HepG2 (cell line): Measurements from ENCODE around the gene PPP2R5C. TPM values are rescaled to one million over a fixed set of nuclear protein-coding genes. Genes with fewer than 3 reads are reported as not detected.
A peak's percentile ranks its signal among the peaks of the same experiment; 100 is the strongest.

Experiments
- MAFK ChIP-seq, 2 experiments: IDR thresholded peaks in 1 of 2; conservative IDR thresholded peaks in 1 of 2; 2 replicates each; pipeline ENCODE4 v1.6.1; 2011; ENCODE audit warnings: improper control_type of control experiment in 2 of 2, low read length in 2 of 2
- ZHX2 ChIP-seq, 2 experiments: sonication (generic) in 1 of 2; formaldehyde crosslinking in 1 of 2; IDR thresholded peaks; 2 replicates each; pipeline versions ENCODE4 v1.6.1 to v1.9.0; 2014 to 2022; ENCODE audit warnings: antibody characterized with exemption in 1 of 2, borderline replicate concordance in 1 of 2, inconsistent platforms in 1 of 2, low read depth in 1 of 2, missing genetic modification reagents in 1 of 2
- polyA plus RNA-seq, 8 experiments: library from polyadenylated mRNA; depleted of rRNA in 3 of 8; stranded (reverse) in 7 of 8; unstranded in 1 of 8; fragments of >200 nt; fragmentation: Illumina TruSeq in 4 of 8; extraction: Trizol in 4 of 8; gene quantifications; 2 replicates each; pipeline versions ENCODE4 v1.2.1 to v1.2.3, GENCODE V29; 2011 to 2016; ENCODE audit warnings: low read depth in 4 of 8, missing spikeins in 1 of 8, mixed read lengths in 1 of 8; ENCODE audit not compliant: insufficient read depth in 1 of 8
- total RNA-seq, 5 experiments: library from RNA; depleted of rRNA; stranded (reverse); fragments of >200 nt; fragmentation: Illumina TruSeq; extraction: Trizol; gene quantifications; 2 replicates each; pipeline ENCODE4 v1.2.3, GENCODE V29; 2016; ENCODE audit warnings: low read depth in 1 of 5
- TF ChIP-seq, protein P1 (sequence below): sonication (generic); formaldehyde crosslinking; IDR thresholded peaks from 2 replicates; pipeline ENCODE4 v1.4.0; 2020; ENCODE audit warnings: missing genetic modification reagents, mild to moderate bottlenecking, borderline replicate concordance

PPP2R5C gene
- total and polyA plus RNA-seq, 2 of the 13 experiments (the other 11 are each of a cell fraction or from before 2014, with no cell fraction given), result 74.3 to 78.5 TPM

DNA sequence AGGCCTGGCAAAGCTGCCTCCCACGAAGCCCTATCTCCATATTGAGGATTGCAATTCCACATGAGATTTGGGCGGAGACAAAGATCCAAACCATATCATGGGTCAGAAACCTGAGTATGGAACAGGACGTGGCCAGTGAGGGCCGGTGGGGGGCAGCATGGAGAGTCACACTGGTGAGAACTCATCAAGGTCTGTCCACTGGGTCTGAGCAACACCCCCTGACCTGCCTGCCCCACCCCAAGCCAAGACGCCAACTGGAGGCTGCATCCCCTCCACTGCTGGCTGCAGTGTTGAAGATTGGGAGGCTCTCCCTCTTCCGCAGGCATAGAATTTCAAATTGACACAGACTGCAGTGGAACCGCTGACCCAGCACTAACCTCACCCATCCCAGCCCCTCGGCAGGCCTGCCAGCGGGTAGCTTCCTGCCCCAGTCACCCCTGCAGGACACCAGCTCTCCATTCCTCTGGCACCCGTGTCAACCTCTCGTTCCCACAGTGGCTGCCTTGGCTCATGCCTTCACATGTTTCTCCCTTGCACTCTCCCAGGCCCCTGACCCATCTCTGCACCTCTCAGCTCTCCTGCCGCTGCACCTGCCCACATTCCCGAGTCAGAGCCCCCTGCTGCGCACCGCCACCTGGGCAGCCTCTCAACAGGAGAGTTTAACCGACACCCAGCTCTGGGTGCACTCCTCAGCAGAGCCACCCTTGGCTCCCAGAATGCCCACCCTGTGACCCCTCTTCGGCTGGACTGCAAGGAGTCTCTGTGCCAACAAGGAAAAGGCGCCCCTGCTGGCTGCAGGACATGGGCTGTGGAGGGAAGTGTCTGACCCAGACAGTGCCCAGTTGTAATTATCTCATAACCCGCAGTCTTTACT, 45.2 kb upstream of the PPP2R5C start (continued):
- TF ChIP-seq, protein P1, sequence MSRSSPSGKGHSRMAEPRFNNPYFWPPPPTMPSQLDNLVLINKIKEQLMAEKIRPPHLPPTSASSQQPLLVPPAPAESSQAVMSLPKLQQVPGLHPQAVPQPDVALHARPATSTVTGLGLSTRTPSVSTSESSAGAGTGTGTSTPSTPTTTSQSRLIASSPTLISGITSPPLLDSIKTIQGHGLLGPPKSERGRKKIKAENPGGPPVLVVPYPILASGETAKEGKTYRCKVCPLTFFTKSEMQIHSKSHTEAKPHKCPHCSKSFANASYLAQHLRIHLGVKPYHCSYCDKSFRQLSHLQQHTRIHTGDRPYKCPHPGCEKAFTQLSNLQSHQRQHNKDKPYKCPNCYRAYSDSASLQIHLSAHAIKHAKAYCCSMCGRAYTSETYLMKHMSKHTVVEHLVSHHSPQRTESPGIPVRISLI (CRISPR knock-in tag), result no peak
- TF ChIP-seq MAFK (conservative IDR thresholded peaks at IDR 0.05 in 1 of 2, IDR thresholded peaks at IDR 0.05 in 1 of 2; ENCODE audit: low read length in 2 of 2) (peak; percentile 22 to 41; a peak in 2 of 4 replicates), ZHX2 (IDR thresholded peaks at IDR 0.05; ENCODE audit: low read depth) (no peak), ZHX2 (CRISPR knock-in tag; IDR thresholded peaks at IDR 0.05; ENCODE audit: borderline replicate concordance) (no peak)
